T follicular helper cell (primary cell): Measurements from ENCODE around the gene GLRX3.
A peak's percentile ranks its signal among the peaks of the same experiment; 100 is the strongest.
"Not testable (repeated sequence)": the region's sequence is repeated elsewhere in the genome, so short reads cannot be mapped to it uniquely, and the experiment has no call there.

ENCODE experiments used
- DNase-seq: peaks from one replicate; pipeline ENCODE4 v3.0.0-alpha.2; 2020; ENCODE audit warnings: low read depth
- total RNA-seq, 2 experiments: gene quantifications; one replicate each; lab custom pipeline; 2026; lab: John Stamatoyannopoulos, UW

GLRX3 gene
- total RNA-seq, result 55.9 to 164 reads per million in 2 experiments

DNA sequence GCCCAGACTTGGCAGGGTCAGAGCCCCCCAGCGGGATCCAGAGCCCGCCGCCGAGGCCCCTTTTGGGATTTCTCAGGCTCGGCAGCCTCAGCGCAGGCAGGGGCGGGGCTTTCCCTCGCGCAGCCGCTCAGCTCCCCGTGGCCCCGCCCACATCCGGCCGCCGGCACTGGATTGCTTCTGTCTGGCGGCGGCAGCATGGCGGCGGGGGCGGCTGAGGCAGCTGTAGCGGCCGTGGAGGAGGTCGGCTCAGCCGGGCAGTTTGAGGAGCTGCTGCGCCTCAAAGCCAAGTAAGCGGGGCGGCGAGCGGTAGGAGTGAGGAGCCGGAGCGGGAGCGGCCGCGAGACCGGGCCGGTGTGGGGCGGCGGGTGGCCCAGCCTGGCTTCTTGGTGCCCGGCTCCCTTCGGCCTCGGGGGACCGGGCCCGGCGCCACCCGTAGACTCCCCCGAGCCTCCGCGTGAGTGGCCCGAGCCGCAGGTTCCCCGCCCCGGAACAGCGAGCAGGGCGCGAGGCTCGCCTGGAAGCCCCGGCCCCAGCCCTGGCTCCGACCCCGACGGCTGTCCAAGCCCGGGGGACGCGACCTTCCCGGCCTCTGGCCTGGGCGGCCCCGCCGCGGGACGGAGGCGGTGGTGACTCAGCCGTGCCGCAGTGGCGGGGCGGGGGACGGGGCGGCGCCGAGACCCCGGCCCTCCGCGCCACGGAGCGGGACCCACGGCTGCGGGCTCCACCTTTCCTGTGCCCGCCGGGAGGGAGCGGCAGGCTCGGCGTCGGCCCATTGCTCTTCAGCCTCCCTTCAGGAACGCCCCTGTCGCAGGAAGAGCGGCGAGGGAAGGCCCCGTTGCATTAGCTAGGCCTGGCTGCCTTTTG lies at the start of gene GLRX3:
Gene GLRX3 (plus strand): TSS at position 166 of the 864 bp plus-strand sequence. CDS start 30 bp downstream, at position 196.
- peak; percentile 85 for DNase-seq

DNA sequence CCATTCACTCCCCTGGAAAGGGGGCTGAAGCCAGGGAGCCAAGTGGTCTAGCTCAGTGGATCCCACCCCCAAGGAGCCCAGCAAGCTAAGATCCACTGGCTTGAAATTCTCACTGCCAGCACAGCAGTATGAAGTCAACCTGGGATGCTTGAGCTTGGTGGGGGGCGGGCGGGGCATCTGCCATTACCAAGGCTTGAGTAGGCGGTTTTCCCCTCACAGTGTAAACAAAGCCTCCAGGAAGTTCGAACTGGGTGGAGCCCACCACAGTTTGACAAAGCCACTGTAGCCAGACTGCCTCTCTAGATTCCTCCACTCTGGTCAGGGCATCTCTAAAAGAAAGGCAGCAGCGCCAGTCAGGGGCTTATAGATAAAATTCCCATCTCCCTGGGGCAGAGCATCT lies 45.6 kb upstream of the GLRX3 start:
- not testable (repeated sequence) for DNase-seq

DNA sequence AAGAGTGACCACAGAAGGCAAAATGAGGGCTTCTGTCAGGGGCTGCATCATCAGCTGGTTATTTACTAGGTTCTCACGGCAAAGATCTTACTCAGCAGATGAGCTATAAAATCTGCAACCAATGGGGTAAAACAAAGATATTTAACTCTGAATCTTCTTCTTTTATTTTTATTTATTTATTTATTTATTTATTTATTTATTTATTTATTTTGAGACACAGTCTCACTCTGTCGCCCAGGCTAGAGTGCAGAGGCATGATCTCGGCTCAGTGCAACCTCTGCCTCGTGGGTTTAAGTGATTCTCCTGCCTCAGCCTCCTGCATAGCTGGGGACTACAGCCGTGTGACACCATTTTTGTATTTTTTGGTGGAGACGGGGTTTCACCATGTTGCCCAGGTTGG lies 36.8 kb upstream of the GLRX3 start:
- no peak for DNase-seq

DNA sequence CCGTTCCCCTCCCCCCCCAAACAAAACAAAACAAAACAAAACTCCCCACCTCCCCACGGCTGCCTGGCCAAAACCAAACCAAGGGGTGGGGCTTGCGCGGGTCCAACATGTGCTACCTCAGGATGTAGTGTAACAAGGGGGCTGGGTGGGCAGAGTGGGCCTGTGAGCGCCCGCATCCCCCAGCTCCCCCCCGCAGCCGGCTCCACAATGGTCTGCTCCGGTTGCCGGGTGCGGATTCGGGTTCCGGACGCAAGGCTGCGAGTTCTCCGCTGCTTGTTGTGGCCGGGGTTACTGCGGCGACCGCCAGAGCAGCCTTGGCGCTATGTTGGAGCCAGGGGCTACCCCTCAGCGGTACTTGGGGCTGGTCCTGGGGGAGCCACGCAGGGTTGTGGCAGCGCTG lies 30.5 kb upstream of the GLRX3 start:
- DNase-seq, result no peak

DNA sequence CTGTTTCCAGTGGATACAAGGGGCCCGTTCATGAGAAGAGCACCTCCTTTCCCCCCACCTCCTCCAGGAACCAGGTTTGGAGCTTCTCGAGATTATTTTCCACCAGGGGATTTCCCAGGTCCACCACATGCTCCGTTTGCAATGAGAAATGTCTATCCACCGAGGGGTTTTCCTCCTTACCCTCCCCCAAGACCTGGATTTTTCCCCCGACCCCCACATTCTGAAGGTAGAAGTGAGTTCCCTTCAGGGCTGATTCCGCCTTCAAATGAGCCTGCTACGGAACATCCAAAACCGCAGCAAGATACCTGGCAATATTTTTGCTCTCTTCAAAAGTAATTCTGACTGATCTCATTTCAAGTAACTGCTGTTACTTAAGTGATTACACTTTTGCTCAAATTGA lies 28.0 kb upstream of the GLRX3 start:
- not testable (repeated sequence) for DNase-seq

DNA sequence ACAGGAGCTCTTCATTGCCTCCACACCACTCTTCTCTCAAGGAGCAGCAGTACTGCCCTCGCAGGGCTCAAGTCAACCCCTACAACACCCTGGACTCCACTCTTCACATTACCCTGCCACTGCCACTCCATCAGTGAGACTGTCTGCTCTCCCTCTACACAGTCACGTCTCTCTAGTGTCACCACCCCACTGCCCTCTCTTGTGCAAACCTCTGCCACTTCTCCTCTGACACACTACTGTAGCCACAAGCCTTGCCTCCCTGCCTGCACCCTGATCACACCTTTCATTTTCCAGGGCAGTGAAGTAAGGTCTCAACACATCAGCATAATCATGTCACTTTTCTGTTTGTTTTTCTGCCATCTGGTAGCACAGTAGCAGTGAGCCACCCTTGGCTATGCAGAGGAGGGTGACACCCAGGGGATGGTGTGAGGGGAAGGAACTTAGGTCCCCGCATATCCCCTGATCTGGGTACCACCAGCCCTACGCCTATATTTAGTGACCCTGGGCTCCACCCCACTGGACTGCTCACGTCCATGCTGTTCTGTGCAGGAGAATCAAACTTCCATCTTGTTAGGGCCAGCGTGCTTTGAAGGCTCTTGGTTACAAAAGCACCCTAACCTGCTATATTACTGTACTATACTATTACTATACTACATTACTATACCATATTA lies 27.1 kb upstream of the GLRX3 start:
- no peak for DNase-seq

DNA sequence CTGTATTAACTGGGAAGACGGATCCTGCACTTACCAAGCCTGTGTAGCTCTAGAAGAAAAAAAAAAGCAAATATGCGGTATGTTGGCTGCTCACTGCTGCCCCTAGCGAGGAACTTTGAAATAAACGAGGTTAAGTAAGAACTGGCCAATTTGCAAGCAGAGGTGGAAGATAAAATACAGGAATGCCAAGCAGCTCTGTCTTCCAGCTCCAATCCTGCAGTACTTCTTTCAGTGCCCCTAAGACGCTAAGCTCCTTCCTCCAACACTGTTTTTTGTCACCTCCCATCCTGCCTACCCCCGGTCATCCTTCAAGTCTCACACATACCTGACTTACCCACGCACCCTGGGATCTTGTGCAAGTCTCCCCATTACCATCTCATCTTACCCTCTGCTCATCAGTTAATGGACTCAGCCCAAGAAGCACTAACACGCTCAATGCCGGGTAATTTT lies 26.4 kb upstream of the GLRX3 start:
- DNase-seq, result peak; percentile 62

DNA sequence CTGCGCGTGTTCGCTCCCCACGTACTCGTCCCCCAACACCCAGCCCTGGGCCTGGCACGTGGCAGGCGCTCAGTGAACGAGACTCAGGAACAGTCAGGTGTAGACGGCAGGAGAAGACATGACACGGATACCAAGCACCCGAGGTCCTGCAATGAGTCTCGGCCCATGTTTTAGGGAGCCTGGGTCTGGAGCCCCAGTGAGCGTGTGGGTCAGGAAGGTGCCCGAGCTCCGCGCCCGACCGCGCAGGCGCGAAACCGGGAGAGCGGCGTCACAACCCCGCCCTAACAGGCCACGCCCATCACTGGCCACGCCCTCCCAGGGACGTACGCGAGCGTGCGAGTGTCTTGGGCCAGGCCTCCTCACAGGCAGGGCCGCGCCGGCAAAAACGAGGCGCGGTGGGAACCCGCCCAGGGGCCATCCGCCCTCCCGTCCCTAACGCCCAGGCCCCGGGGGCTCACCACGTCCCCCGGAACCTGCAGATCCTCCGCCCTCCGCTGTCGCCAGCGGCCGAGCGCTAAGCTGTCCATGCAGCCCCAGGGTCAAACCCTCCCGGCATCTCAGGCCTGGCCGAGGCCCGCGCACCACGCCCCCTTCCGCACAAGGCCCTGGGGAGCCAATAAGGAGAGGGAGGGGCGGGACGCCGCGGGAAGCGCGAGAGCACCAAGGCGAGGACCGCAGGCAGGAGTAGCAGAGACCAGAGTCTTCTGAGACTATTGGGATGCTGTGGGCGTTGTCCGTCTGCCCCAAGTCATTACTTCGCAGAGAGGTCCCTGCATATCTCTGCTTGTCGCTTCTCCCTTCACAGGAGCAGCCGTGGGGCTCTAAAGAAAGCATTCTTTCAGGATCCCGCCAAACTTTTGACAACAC lies 25.7 kb upstream of the GLRX3 start, which contains the start of gene C10orf143:
Gene C10orf143 (minus strand): TSS at position 585 of the 867 bp plus-strand sequence. CDS start 58 bp downstream, at position 527.
- peak; percentile 95 for DNase-seq

DNA sequence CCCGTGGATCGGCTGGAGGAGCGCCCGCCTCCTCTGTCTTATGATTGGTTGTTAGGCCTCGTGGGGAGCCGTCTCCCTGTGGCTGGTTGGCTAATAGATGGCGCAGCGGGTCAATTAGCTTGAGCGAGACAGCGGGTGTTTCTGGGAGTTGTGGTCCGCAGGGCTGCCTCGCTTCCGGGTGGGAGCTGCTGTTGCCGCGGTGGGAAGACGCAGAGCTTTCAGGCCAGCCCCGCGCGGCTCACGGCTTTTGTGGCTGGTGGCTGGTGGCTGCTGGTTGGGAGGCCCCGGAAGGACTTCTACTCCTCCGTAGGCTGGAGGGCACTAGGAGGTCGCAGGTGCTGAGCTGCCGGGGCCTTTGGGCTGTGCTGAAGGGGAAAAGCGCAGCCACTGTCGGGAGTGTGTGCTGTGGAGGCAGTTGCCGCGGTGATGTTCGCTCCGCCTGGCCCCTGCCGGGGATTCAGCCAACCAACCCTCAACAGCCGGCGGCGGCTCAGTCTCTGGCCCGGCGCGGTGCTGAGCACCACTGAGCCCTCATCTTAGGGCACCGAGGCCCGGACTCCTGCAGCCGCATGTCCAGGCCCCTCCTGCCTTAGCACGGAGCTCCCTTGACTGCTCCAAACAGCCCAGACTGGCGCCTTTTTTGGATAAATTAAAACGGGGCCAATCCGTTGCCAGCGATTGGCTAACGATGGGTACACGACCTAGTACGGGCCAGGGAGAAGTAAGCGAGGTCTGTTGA lies 24.9 kb upstream of the GLRX3 start:
- DNase-seq, result peak; percentile 94

DNA sequence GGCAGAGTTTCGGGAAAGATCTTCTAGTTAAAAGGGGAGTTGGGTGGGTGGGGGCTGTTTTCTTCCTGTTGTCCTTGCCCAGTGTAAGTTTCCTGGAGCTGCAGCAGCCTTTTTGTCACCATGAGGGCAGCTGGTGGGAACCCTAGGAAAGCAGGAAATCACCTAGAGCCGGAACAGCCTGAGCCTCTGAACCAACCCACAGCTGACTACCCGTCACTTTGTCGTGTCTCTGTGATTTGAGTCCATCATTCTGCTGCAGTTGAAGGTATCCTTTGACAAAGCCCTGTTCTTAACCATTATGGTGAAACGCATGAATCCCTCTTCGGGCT lies 24.4 kb upstream of the GLRX3 start:
- DNase-seq, result no peak

DNA sequence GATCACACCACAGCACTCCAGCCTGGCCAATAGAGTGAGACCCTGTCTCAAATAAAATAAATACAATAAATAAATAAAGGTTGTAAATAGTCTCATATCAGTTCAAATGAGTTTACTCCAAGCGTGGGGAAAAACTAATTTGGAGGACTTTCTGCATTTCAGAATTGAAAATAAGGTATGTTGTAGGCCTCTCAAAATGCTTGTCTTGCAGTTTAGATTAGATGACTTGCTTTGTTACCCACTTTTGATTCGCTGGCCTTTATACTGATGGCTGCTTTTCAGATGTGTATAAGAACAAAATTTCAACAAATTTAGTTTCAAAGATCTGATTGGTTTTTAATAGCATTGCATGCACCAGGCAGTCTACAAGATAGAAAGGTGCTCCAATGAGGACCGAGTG lies 23.4 kb upstream of the GLRX3 start:
- DNase-seq, result no peak

DNA sequence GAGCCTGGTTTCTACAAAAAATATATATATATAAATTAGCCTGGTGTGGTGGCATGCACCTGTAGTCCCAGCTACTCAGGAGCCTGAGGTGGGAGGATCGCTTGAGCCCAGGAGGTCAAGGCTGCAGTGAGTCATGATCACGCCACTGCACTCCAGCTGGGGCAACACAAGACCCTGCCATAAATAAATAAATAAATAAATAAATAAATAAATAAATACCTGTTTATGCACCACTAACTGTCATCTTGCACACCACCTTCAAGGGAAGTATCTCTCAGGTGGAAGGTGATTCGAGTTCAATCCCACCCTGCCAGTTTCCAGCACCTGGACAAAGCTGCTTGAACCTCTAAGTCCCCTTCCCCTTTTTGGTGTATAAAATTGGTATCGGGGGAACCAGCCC lies 19.2 kb upstream of the GLRX3 start:
- DNase-seq, result not testable (repeated sequence)

DNA sequence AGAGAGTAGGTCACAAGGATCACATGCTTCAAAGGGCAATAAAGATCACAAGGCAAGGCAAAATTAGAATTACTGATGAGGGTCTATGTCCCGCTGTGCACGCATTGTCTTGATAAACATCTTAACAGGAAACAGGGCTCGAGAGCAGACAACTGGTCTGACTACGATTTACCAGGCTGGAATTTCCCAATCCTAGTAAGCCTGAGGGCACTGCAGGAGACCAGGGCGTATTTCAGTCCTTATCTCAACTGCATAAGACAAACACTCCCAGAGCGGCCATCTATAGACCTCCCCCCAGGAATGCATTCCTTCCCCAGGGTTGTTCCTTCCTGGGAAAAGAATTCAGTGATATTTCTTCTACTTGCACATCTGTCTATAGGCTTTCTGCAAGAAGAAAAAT lies 18.7 kb upstream of the GLRX3 start:
- DNase-seq, result not testable (repeated sequence)

DNA sequence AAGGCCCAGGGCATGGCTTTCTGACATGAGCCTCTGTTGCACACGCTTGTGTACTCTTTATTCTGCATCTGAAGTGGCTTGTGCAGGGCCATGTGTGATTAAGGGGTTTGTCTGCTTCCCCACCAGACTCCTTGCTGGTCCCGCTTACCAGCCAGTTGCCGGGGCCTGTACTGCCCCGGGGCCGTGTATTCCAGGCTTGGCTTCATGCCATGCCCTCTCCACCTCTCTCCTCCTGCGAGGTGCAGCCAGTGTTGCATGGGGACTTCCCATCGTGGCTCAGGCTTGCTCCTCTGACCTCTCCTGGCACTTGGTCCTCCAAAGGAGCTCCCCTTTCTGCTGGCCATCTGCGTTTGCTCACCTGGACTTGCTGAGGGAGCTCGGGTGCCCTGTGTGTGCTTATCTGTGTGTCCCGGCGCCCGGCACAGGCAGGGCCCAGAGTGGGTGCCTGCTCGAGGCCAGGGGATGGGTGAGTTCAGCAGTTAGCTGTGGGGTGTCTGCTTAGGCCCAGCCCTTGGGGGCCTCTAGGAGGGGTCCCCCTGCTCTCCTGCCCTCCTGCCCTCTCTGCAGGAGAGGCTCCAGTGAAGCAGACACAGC lies 14.6 kb upstream of the GLRX3 start:
- no peak for DNase-seq

DNA sequence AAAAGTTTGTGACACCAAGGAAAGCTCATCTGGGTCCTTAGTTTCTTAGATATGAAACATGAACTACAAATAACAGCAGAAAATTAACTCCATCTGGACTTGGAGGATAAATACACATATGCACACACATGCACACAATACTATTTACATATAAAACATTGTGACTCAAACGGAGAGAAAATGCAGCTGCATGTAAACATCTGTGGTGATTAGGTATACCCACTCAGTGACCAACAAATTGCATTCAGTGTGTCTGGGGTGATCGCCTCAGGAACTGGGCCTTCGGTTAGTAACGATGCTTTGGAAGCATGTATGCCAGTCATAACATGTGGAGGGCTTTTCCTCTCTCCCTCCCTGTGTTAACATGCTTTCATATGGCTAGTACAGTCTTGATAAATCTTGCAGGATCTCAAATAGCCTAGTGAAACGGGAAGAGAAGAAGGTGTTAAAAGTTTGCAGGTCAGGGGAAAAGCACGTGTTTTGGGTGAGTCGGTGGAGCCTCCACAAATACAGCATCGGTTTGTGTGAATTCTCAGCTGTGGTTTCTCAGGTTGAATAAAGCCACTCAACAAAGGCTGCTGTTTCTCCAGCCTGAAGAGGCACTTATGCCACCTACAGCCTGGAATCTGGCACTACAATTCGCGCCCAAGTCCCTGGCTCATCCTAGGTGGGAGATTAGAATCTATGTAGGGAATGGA lies 8.7 kb upstream of the GLRX3 start:
- peak; percentile 25 for DNase-seq

DNA sequence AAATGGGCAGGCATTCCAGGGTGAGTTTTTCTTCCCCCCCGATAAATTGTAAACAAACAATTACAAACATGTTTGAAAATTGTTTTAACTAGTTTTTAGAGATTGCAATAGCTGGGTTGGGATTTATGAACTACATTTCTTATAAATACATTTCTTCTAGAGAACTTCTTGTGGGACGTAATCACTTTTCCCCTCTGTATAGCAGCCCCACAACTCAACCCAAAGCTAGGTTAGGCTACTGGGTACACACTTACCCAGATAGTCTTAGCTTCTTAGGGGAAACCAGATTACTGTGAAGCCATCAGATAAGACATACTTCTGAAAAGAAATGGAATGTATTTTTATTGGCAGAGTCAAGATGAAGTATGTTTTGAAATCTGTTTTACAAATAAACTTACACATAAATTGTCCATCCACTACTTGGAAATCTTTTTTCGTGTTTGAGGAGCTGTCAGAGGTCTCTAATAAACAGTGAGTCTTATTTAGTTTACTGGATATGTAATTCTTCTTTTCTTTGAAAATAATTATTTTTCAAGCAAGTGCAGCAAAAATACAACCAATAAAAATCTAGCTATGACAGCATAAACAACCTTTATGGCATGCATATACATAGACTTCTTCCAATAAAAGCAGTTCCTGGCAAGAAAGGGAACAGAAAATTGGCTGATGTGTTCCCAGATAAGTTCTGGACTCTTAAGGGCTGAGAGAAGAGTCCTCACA lies 8.0 kb upstream of the GLRX3 start:
- DNase-seq, result no peak

DNA sequence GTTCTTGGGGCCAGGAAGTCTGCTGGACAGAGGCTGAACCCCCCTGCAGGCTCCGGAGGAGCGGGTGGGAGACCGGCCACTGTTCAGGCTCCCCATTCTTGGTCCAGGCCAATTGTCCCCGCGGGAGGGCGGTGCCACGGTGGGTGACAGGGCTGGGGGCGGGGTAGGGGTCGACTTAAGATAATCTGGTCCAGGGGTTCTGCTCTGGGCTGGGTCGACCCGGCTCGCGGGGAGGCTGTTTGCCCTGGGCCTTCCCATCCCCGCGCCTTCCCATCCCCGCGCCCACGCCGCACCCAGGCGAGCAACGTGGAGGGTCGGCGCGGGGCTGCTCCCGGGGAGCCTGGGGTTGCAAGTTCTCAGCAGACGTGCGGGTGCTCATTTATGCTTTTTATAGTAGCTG lies 7.3 kb upstream of the GLRX3 start:
- DNase-seq, result no peak

DNA sequence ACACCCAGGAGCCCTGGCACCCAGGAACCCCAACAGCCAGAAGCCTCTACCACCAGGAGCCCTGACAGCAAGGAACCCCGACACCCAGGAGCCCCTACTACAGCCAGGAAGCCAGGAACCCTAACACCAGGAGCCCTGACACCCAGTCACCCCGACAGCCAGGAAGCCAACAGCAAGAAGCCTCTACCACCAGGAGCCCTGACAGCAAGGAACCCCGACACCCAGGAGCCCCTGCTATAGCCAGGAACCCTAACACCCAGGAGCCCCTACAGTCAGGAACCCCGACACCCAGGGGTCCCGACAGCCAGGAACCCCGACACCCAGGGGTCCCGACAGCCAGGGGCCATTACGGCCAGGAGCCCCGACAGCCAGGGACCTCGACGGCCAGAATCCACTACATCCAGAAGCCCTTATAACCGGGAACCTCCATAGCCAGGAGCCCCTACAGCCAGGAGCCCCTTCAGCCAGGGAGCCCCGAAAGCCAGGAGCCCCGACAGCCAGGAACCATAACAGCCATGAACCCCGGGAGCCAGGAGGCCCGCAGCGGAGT lies 440 bp upstream of the GLRX3 start:
- DNase-seq, result no peak

DNA sequence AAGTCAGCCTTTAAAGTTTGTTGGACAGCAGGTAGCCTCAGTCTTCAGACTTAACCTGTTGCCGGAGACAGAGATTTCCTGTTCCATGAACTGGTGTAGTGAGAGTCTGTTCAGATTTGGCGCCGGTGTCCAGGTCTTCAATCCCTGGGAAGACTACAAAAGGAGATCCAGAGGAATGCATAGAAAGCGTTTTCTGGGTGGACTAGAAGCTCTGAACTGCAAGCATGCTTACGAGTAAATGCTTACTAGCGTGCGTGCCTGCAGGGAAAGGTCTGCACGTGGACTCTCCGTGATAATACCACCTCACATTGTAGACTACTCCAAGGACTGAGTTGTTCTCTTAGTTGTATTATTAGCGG lies 878 bp downstream of the GLRX3 start:
- no peak for DNase-seq
